HepG2 (cell line): ENCODE data around the gene ARL5B. TPM values are rescaled to one million over a fixed set of nuclear protein-coding genes. Genes with fewer than 3 reads are reported as not detected.

Experiments
- ARNT2 ChIP-seq: sonication (generic); formaldehyde crosslinking; IDR thresholded peaks from 2 replicates; pipeline ENCODE4 v1.8.0; 2022; ENCODE audit warnings: mild to moderate bottlenecking, low read depth, missing genetic modification reagents, moderate library complexity
- CBX2 ChIP-seq, 2 experiments: fragments of 200-600 bp in 1 of 2; sonication (generic); formaldehyde crosslinking in 1 of 2; IDR thresholded peaks; 2 replicates each; pipeline versions ENCODE4 v1.7.0 to v1.8.1; 2018 to 2022; ENCODE audit warnings: low read depth in 2 of 2, low read length in 1 of 2, mild to moderate bottlenecking in 1 of 2, missing genetic modification reagents in 1 of 2
- CEBPB ChIP-seq: IDR thresholded peaks from 2 replicates; pipeline ENCODE4 v1.6.1; 2011; ENCODE audit warnings: low read depth, low read length, improper control_type of control experiment, borderline replicate concordance
- DNMT1 ChIP-seq: sonication (generic); formaldehyde crosslinking; IDR thresholded peaks from 2 replicates; pipeline ENCODE4 v1.5.1; 2020; ENCODE audit warnings: mild to moderate bottlenecking, missing genetic modification reagents
- EED ChIP-seq: sonication (generic); formaldehyde crosslinking; IDR thresholded peaks from 2 replicates; pipeline ENCODE4 v1.5.0; 2020; ENCODE audit warnings: mild to moderate bottlenecking, missing genetic modification reagents
- GABPB1 ChIP-seq: IDR thresholded peaks from 2 replicates; pipeline ENCODE4 v1.6.1; 2016; ENCODE audit warnings: mild to moderate bottlenecking, missing genetic modification reagents, moderate library complexity, missing compliant biosample characterization
- HDAC6 ChIP-seq: fragments of 200-600 bp; sonication (generic); IDR thresholded peaks from 2 replicates; pipeline ENCODE4 v1.7.0; 2017; ENCODE audit warnings: mild to moderate bottlenecking, antibody characterized with exemption, low read length, low read depth
- KAT2B ChIP-seq: fragments of 150-350 bp; IDR thresholded peaks from 2 replicates; pipeline ENCODE4 v1.6.1; 2014; ENCODE audit warnings: low read depth, low read length, borderline replicate concordance
- KLF11 ChIP-seq: IDR thresholded peaks from 2 replicates; pipeline ENCODE4 v1.6.1; 2016; ENCODE audit warnings: missing compliant biosample characterization
- MTF2 ChIP-seq: sonication (generic); formaldehyde crosslinking; IDR thresholded peaks from 2 replicates; pipeline ENCODE4 v1.5.0; 2020; ENCODE audit warnings: missing genetic modification reagents, borderline replicate concordance
- NR2F6 ChIP-seq, 2 experiments: IDR thresholded peaks; 2 replicates each; pipeline ENCODE4 v1.6.1; 2016; ENCODE audit warnings: antibody characterized with exemption in 1 of 2, mild to moderate bottlenecking in 1 of 2
- ZNF788 ChIP-seq: sonication (generic); formaldehyde crosslinking; IDR thresholded peaks from 2 replicates; pipeline ENCODE4 v1.5.0; 2020; ENCODE audit warnings: mild to moderate bottlenecking, missing genetic modification reagents, borderline replicate concordance
- polyA plus RNA-seq, 8 experiments: library from polyadenylated mRNA; depleted of rRNA in 3 of 8; stranded (reverse) in 7 of 8; unstranded in 1 of 8; fragments of >200 nt; fragmentation: Illumina TruSeq in 4 of 8; extraction: Trizol in 4 of 8; gene quantifications; 2 replicates each; pipeline versions ENCODE4 v1.2.1 to v1.2.3, GENCODE V29; 2011 to 2016; ENCODE audit warnings: low read depth in 4 of 8, missing spikeins in 1 of 8, mixed read lengths in 1 of 8; ENCODE audit not compliant: insufficient read depth in 1 of 8
- total RNA-seq, 5 experiments: library from RNA; depleted of rRNA; stranded (reverse); fragments of >200 nt; fragmentation: Illumina TruSeq; extraction: Trizol; gene quantifications; 2 replicates each; pipeline ENCODE4 v1.2.3, GENCODE V29; 2016; ENCODE audit warnings: low read depth in 1 of 5
- TF ChIP-seq, protein P1 (sequence below): sonication (generic); formaldehyde crosslinking; IDR thresholded peaks from 2 replicates; pipeline ENCODE4 v1.8.0; 2022; ENCODE audit warnings: mild to moderate bottlenecking, missing genetic modification reagents; ENCODE audit not compliant: insufficient replicate concordance
- TF ChIP-seq, protein P2 (sequence below): IDR thresholded peaks from 2 replicates; pipeline ENCODE4 v1.6.1; 2018; ENCODE audit warnings: missing genetic modification reagents
- TF ChIP-seq, protein P3 (sequence below): sonication (generic); formaldehyde crosslinking; IDR thresholded peaks from 2 replicates; pipeline ENCODE4 v1.8.0; 2023; ENCODE audit warnings: mild to moderate bottlenecking, missing genetic modification reagents

ARL5B gene
- total and polyA plus RNA-seq, 2 of the 13 experiments (the other 11 are each of a cell fraction or from before 2014, with no cell fraction given), result 26.6 to 32.7 TPM

DNA sequence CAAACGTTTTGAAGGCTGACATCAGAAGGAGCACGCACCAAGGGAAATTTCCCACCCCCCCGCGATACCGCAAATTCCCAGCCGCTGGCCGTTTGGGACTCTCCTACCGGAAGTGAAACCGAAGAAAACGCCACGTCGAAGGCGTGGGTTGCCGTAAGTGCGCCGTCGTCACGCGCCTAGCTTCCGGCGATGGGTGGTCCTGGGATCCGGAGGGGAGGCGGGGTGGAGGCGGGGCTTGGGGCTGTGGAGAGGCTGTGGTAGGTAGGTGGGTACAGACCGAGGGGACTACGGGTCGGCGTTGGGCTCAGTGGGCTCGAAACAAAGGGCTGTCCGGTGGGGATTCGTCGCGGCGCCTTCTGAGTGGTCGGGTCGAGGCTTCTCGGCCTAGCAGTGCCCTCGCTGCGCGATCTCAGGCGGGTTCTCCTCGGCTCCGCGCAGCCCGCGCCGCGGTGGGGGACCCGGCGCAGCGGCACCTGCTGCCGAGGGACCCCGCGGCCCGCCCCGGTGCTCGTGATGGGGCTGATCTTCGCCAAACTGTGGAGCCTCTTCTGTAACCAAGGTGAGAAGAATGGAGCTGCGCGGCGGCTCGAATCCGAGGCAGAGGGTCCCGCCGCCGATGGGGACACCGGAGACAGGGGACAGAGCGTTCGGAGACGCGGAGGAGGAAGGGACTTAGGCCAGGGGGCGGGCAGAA, at the start of gene ARL5B (continued):
- TF ChIP-seq, protein P1, sequence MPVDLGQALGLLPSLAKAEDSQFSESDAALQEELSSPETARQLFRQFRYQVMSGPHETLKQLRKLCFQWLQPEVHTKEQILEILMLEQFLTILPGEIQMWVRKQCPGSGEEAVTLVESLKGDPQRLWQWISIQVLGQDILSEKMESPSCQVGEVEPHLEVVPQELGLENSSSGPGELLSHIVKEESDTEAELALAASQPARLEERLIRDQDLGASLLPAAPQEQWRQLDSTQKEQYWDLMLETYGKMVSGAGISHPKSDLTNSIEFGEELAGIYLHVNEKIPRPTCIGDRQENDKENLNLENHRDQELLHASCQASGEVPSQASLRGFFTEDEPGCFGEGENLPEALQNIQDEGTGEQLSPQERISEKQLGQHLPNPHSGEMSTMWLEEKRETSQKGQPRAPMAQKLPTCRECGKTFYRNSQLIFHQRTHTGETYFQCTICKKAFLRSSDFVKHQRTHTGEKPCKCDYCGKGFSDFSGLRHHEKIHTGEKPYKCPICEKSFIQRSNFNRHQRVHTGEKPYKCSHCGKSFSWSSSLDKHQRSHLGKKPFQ, result peak; percentile 43
- TF ChIP-seq, protein P2, sequence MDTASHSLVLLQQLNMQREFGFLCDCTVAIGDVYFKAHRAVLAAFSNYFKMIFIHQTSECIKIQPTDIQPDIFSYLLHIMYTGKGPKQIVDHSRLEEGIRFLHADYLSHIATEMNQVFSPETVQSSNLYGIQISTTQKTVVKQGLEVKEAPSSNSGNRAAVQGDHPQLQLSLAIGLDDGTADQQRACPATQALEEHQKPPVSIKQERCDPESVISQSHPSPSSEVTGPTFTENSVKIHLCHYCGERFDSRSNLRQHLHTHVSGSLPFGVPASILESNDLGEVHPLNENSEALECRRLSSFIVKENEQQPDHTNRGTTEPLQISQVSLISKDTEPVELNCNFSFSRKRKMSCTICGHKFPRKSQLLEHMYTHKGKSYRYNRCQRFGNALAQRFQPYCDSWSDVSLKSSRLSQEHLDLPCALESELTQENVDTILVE (CRISPR knock-in tag), result peak; percentile 85
- TF ChIP-seq EED (CRISPR knock-in tag), result peak; percentile 63; the same call in 1 of the 2 replicates
- no peak for TF ChIP-seq HDAC6
- TF ChIP-seq KLF11 (CRISPR knock-in tag), result peak; percentile 68; the same call in 1 of the 2 replicates
- TF ChIP-seq DNMT1, result 0 out of 2 replicates have a peak, but pooled peaks have one; percentile 15
- TF ChIP-seq, protein P3, sequence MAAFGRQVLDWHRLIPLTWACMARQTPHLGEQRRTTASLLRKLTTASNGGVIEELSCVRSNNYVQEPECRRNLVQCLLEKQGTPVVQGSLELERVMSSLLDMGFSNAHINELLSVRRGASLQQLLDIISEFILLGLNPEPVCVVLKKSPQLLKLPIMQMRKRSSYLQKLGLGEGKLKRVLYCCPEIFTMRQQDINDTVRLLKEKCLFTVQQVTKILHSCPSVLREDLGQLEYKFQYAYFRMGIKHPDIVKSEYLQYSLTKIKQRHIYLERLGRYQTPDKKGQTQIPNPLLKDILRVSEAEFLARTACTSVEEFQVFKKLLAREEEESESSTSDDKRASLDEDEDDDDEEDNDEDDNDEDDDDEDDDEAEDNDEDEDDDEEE (CRISPR knock-in tag), result no peak
- no peak for TF ChIP-seq NR2F6 (IDR thresholded peaks at IDR 0.05)
- TF ChIP-seq NR2F6 (CRISPR knock-in tag; IDR thresholded peaks at IDR 0.05), result 0 out of 2 replicates have a peak, but pooled peaks have one; percentile 12
- TF ChIP-seq ZNF788 (CRISPR knock-in tag), result peak; percentile 87; the same call in 1 of the 2 replicates
- no peak; the same call in 1 of the 2 replicates for TF ChIP-seq CEBPB
- TF ChIP-seq MTF2 (CRISPR knock-in tag), result no peak
- TF ChIP-seq GABPB1 (CRISPR knock-in tag), result peak; percentile 95
- TF ChIP-seq ARNT2 (CRISPR knock-in tag), result 0 out of 2 replicates have a peak, but pooled peaks have one; percentile 65
- TF ChIP-seq KAT2B, result no peak
- TF ChIP-seq CBX2 (IDR thresholded peaks at IDR 0.05; ENCODE audit: low read depth, low read length), result no peak
- TF ChIP-seq CBX2 (CRISPR knock-in tag; IDR thresholded peaks at IDR 0.05; ENCODE audit: low read depth), result no peak
